Stimulated activated CD8-positive, alpha-beta memory T cell treated with anti-CD3 and anti-CD28 coated beads, Interleukin-15, amount 100 ng/mL, for 4 hours (primary cell): Measurements from ENCODE around the gene BCKDK.
"Not testable (repeated sequence)": the region's sequence is repeated elsewhere in the genome, so short reads cannot be mapped to it uniquely, and the experiment has no call there.

Source experiments
- DNase-seq, 2 donors: peaks; one replicate each; pipeline ENCODE4 v3.0.0-alpha.2; 2020; ENCODE audit warnings: low read depth in 2 of 2

BCKDK gene

GRCh38 chr16:31141489-31142108, 33.4 kb downstream of the BCKDK start:
- no peak for DNase-seq

GRCh38 chr16:31142109-31143010, 34.2 kb downstream of the BCKDK start:
- peak; percentile 95 to 96 for DNase-seq

- DNase-seq, result no peak
Observed at GRCh38 chr16:31143011-31143693, 35.0 kb downstream of the BCKDK start.

GRCh38 chr16:31143694-31144148, 35.5 kb downstream of the BCKDK start:
- DNase-seq, result no peak

- not testable (repeated sequence) for DNase-seq
Observed at GRCh38 chr16:31144418-31144817, 36.2 kb downstream of the BCKDK start.

GRCh38 chr16:31145398-31145990, 37.3 kb downstream of the BCKDK start:
- DNase-seq, result no peak

- no peak for DNase-seq
Observed at GRCh38 chr16:31147574-31147973, 39.4 kb downstream of the BCKDK start.

GRCh38 chr16:31148281-31148728, 40.1 kb downstream of the BCKDK start:
- no peak for DNase-seq

- no peak for DNase-seq
Observed at GRCh38 chr16:31148896-31149295, 40.7 kb downstream of the BCKDK start.

- no peak for DNase-seq
Observed at GRCh38 chr16:31149332-31149731, 41.1 kb downstream of the BCKDK start.

- no peak for DNase-seq
Observed at GRCh38 chr16:31149894-31150890, 42.0 kb downstream of the BCKDK start, which contains the start of gene PRSS36. TSS of gene PRSS36 (minus strand) at chr16:31150066. CDS start at chr16:31150035, 31 bp downstream.

- not testable (repeated sequence) for DNase-seq
Observed at GRCh38 chr16:31150976-31151375, 42.8 kb downstream of the BCKDK start.

- DNase-seq, result no peak
Observed at GRCh38 chr16:31157136-31157535, 49.0 kb downstream of the BCKDK start.
